DND-41 (cell line): Measurements from ENCODE around the gene TOM1.

Experiments
- EZH2 ChIP-seq: IDR thresholded peaks from 3 replicates; pipeline ENCODE4 v1.6.1; 2012; ENCODE audit warnings: borderline replicate concordance, low read depth, mild to moderate bottlenecking, moderate library complexity, low read length, inconsistent platforms; ENCODE audit not compliant: severe bottlenecking
- TF ChIP-seq, protein P1 (sequence below): IDR thresholded peaks from 2 replicates; pipeline ENCODE4 v1.5.1; 2012; ENCODE audit warnings: borderline replicate concordance, low read length, moderate library complexity, mild to moderate bottlenecking; ENCODE audit not compliant: poor library complexity, severe bottlenecking; ENCODE audit errors: extremely low read depth

DNA sequence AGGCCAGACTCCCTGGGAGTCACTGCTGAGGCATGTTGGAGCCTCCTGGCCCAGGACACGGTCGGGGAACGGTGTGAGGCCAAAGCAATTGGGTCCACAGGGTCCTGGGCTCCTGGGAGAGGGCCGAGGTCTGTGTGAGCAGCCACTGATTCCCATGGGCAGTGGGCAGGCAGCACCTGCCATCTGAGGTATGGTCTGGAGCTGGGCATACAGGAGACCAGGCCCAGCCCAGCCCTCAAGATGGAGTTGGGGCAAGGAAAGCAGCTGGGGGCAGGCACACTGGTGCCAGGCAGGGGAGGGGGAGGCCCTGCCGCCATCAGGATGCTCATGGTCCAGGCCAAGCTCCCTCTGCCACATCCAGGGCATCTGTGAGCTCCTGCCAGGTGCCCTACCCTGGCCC lies 49.0 kb downstream of the TOM1 start:
- TF ChIP-seq, protein P1, sequence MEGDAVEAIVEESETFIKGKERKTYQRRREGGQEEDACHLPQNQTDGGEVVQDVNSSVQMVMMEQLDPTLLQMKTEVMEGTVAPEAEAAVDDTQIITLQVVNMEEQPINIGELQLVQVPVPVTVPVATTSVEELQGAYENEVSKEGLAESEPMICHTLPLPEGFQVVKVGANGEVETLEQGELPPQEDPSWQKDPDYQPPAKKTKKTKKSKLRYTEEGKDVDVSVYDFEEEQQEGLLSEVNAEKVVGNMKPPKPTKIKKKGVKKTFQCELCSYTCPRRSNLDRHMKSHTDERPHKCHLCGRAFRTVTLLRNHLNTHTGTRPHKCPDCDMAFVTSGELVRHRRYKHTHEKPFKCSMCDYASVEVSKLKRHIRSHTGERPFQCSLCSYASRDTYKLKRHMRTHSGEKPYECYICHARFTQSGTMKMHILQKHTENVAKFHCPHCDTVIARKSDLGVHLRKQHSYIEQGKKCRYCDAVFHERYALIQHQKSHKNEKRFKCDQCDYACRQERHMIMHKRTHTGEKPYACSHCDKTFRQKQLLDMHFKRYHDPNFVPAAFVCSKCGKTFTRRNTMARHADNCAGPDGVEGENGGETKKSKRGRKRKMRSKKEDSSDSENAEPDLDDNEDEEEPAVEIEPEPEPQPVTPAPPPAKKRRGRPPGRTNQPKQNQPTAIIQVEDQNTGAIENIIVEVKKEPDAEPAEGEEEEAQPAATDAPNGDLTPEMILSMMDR, result no peak
- TF ChIP-seq EZH2, result no peak
